ENCODE data around the gene PLCL2. TPM values are rescaled to one million over a fixed set of nuclear protein-coding genes. Genes with fewer than 3 reads are reported as not detected.

PLCL2 gene
- total and polyA plus RNA-seq, 12 donors: 4.5 to 44.0 (median 27.1) TPM

DNA sequence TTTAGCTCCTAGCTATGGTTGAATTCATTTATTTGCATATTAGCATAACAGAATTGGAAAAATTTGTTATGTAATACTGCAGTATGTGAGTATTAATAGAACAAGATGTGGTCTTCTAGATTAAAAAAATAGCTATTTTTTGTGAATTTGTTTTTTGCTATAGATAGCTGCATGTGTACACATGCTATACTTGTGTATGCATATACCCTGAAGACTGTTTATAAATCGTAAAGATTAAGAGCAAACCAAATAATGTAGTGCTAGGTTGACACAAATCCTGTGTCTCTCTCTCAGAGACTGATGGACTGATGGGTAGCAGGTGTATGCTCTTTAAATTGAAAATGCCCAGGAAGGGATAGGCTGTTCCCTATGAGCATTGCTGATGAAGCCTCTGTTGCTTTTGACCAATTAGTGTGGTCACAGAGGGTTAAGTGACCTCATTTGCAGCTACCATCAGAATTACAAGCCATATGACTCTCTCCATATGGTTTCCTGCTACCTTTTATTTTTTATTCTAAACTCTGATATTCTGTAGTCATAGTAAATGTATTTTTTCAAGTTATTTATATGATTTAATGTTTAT lies 9.0 kb downstream of the PLCL2 start:
- no peak overlapping the region for H3K4me3 ChIP-seq
- H3K27me3 ChIP-seq: no peaks in the 10 kb centered on the region
- WGBS, 4 donors: 73 to 94% (median 85%) methylated on average over 1 of the region's 1 CpG
- no peak for DNase-seq
- no peaks in the 10 kb centered on the region for H3K36me3 ChIP-seq (replicated peaks in 1 of 2)
- H3K9me3 ChIP-seq (replicated peaks in 1 of 3): no peaks in the 10 kb centered on the region
- intact Hi-C loops (cut with DNase I): no loop called here
- no peak for TF ChIP-seq CTCF (IDR thresholded peaks at IDR 0.05)
- no peak for TF ChIP-seq POLR2A (IDR thresholded peaks at IDR 0.05)
- H3K4me1 ChIP-seq (replicated peaks in 1 of 2): peaks cover 15 to 70% of the 10 kb centered on the region in 2 donors
- no peak overlapping the region for H3K27ac ChIP-seq

DNA sequence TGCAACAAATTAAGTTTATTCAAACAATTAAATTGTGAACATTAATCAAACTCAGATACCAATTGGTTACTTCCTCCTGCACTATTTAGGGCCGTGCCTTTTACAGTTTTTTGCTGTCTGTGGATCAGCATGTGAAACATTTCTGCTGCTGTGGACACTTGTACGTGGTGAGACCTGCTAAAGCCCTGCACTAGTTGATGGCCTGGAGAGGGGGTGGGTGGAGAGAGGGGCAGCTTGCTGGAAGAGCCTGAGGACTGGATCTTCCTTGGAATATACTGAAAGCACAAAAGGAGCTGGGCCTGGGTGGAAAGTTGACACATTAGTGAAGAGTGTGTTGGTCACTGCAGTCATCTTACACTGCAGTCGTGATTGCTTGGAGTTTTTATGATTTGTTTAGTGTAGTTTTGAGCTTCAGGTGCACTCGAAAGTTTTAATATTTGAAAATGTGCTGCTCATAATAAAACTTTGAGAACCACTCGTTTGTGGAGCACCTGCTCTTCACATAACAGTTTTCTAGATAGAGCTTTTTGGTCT lies 11.4 kb downstream of the PLCL2 start:
- TF ChIP-seq POLR2A (IDR thresholded peaks at IDR 0.05): no peak
- no peak for TF ChIP-seq CTCF (IDR thresholded peaks at IDR 0.05)
- intact Hi-C loops (cut with DNase I): no loop called here
- Histone ChIP-seq H3K4me1 (replicated peaks in 1 of 2) (peaks cover 10 to 58% of the 10 kb centered on the region in 2 donors), H3K27ac (no peak overlapping the region), H3K4me3 (no peak overlapping the region), H3K27me3 (no peaks in the 10 kb centered on the region), H3K9me3 (replicated peaks in 1 of 3) (no peaks in the 10 kb centered on the region), H3K36me3 (replicated peaks in 1 of 2) (no peaks in the 10 kb centered on the region)
- DNase-seq: no peak
- WGBS, 4 donors: 62 to 79% (median 70%) methylated on average over 5 of the region's 5 CpGs

DNA sequence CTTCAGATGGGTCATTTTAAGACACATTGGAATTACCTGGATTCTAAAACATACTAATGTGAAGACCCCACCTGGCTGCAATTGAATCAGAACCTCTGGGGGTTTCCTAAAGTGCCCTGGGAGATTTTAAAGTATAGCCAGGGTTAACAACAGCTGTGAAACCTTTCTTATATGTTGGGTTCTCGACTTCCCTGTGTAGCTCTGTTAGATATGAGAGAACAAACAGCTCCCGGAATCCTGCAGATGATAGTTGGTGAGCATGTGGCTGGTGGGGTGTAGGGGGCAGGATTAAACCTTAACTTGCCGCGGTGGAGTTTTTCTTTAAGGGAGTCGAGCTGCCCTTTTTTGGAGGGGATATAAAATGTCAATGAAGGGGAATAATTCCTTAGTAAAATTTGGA lies 12.1 kb downstream of the PLCL2 start:
- no peak overlapping the region for H3K27ac ChIP-seq
- H3K4me1 ChIP-seq (replicated peaks in 1 of 2): peaks cover 14 to 58% of the 10 kb centered on the region in 2 donors
- H3K36me3 ChIP-seq (replicated peaks in 1 of 2): no peaks in the 10 kb centered on the region
- DNase-seq: no peak
- TF ChIP-seq CTCF (IDR thresholded peaks at IDR 0.05): no peak
- TF ChIP-seq POLR2A (IDR thresholded peaks at IDR 0.05): no peak
- 78 to 90% (median 87%) methylated on average over 5 of the region's 5 CpGs for WGBS, 4 donors
- H3K4me3 ChIP-seq: no peak overlapping the region
- no peaks in the 10 kb centered on the region for H3K9me3 ChIP-seq (replicated peaks in 1 of 3)
- H3K27me3 ChIP-seq: no peaks in the 10 kb centered on the region
- intact Hi-C loops (cut with DNase I): no loop called here

DNA sequence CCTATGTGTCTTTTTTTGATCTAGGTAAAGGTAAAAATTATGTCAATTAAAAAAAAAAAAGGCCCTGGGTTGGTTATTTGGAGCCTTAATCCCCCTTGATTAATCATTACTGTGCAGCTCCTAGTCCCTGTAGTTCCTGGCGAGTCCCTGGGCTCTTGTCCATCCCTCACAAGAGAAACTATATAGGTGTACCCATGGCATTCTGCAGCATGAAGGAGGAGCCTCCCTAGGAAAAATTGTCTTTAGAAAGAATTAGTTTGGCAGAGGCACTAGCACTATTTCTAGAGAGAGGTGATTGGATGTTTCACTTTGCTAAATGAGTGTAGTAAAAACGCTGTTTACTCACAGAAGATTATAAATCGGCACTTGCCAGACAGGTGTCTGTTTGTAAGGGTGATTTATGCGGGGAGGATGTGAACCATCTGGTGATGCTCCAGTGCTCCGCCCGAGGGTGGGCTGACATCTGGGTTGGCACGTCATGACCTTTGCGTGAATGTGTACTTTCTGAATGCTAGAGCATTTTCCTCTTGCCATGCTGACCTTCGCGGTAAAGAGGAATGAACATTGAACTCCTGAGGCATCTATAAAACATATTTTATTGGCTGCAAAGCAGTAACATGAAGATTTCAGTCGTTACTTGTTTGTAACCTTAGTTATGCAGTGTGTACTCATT lies 12.6 kb downstream of the PLCL2 start:
- H3K27ac ChIP-seq: peak overlapping the region in 1 of 5 donors; percentile 52
- peak overlapping the region in 1 of 4 donors; percentile 32 for H3K4me3 ChIP-seq
- peak in 5 of 7 donors; percentile 31 to 65 (median 39) for DNase-seq
- peaks cover 14 to 58% of the 10 kb centered on the region in 2 donors for H3K4me1 ChIP-seq (replicated peaks in 1 of 2)
- H3K36me3 ChIP-seq (replicated peaks in 1 of 2): no peaks in the 10 kb centered on the region
- H3K9me3 ChIP-seq (replicated peaks in 1 of 3): no peaks in the 10 kb centered on the region
- intact Hi-C loops (cut with DNase I): no loop called here
- TF ChIP-seq CTCF (IDR thresholded peaks at IDR 0.05) (no peak), POLR2A (IDR thresholded peaks at IDR 0.05) (no peak)
- no peaks in the 10 kb centered on the region for H3K27me3 ChIP-seq
- WGBS, 4 donors: 22 to 26% (median 24%) methylated on average over 11 of the region's 11 CpGs
